GM21786 (cell line): Measurements from ENCODE around the gene TCF7L2.
A peak's percentile ranks its signal among the peaks of the same experiment; 100 is the strongest.

Source experiments
- ATAC-seq: cut with Tn5 transposase; IDR thresholded peaks from one replicate; pipeline ENCODE4 v1.9.1; 2021; ENCODE audit not compliant: unreplicated experiment

TCF7L2 gene

GRCh38 chr10:113140143-113141011 lies 190.3 kb downstream of the TCF7L2 start:
- ATAC-seq = no peak

GRCh38 chr10:113142601-113143362 lies 192.7 kb downstream of the TCF7L2 start:
- ATAC-seq = no peak

- ATAC-seq = no peak
These were observed 194.5 kb downstream of the TCF7L2 start for GRCh38 chr10:113144576-113144975.

- ATAC-seq = no peak
These were observed 198.2 kb downstream of the TCF7L2 start for GRCh38 chr10:113148071-113148825.

GRCh38 chr10:113148901-113149300 lies 198.9 kb downstream of the TCF7L2 start:
- no peak for ATAC-seq

- ATAC-seq = no peak
These were observed 199.6 kb downstream of the TCF7L2 start for GRCh38 chr10:113149626-113150025.

GRCh38 chr10:113151190-113151666 lies 201.2 kb downstream of the TCF7L2 start:
- ATAC-seq = no peak

- no peak for ATAC-seq
These were observed 203.6 kb downstream of the TCF7L2 start for GRCh38 chr10:113153493-113154102.

- ATAC-seq = no peak
These were observed 207.4 kb downstream of the TCF7L2 start for GRCh38 chr10:113157441-113157840.

- ATAC-seq = no peak
These were observed 208.1 kb downstream of the TCF7L2 start for GRCh38 chr10:113158183-113158582.

- no peak for ATAC-seq
These were observed 209.5 kb downstream of the TCF7L2 start for GRCh38 chr10:113159563-113159962.

GRCh38 chr10:113160641-113161040 lies 210.6 kb downstream of the TCF7L2 start:
- ATAC-seq = no peak

GRCh38 chr10:113161066-113161465 lies 211.0 kb downstream of the TCF7L2 start:
- ATAC-seq = no peak

- no peak for ATAC-seq
These were observed 212.9 kb downstream of the TCF7L2 start for GRCh38 chr10:113162960-113163359.

GRCh38 chr10:113165673-113166072 lies 215.6 kb downstream of the TCF7L2 start:
- no peak for ATAC-seq

GRCh38 chr10:113167702-113168101 lies 217.7 kb downstream of the TCF7L2 start:
- ATAC-seq = no peak

- ATAC-seq = no peak
These were observed 218.5 kb downstream of the TCF7L2 start for GRCh38 chr10:113168584-113168983.

- no peak for ATAC-seq
These were observed 219.1 kb downstream of the TCF7L2 start for GRCh38 chr10:113169111-113169510.

- ATAC-seq = peak; percentile 94
These were observed 219.9 kb downstream of the TCF7L2 start for GRCh38 chr10:113169853-113170460.

GRCh38 chr10:113171662-113172061 lies 221.6 kb downstream of the TCF7L2 start:
- no peak for ATAC-seq
